HepG2 (cell line): ENCODE results near the gene ASXL1. TPM values are rescaled to one million over a fixed set of nuclear protein-coding genes. Genes with fewer than 3 reads are reported as not detected.
A peak's percentile ranks its signal among the peaks of the same experiment; 100 is the strongest.

Experiments
- DMTF1 ChIP-seq: sonication (generic); formaldehyde crosslinking; IDR thresholded peaks from 2 replicates; pipeline ENCODE4 v1.4.0; 2020; ENCODE audit warnings: mild to moderate bottlenecking, missing genetic modification reagents
- DPF2 ChIP-seq: sonication (generic); formaldehyde crosslinking; IDR thresholded peaks from 2 replicates; pipeline ENCODE4 v1.4.0; 2020; ENCODE audit warnings: mild to moderate bottlenecking, low read depth, missing genetic modification reagents, borderline replicate concordance
- MTF2 ChIP-seq: sonication (generic); formaldehyde crosslinking; IDR thresholded peaks from 2 replicates; pipeline ENCODE4 v1.5.0; 2020; ENCODE audit warnings: missing genetic modification reagents, borderline replicate concordance
- NCOA1 ChIP-seq: sonication (generic); formaldehyde crosslinking; IDR thresholded peaks from 2 replicates; pipeline ENCODE4 v1.9.0; 2021; ENCODE audit warnings: missing genetic modification reagents
- NCOA2 ChIP-seq: sonication (generic); formaldehyde crosslinking; IDR thresholded peaks from 2 replicates; pipeline ENCODE4 v1.8.0; 2022; ENCODE audit warnings: inconsistent platforms
- NFE2L2 ChIP-seq: fragments of 150-350 bp; IDR thresholded peaks from 2 replicates; pipeline ENCODE4 v1.6.1; 2014; ENCODE audit warnings: low read length
- PAXIP1 ChIP-seq: sonication (generic); formaldehyde crosslinking; conservative IDR thresholded peaks from 2 replicates; pipeline ENCODE4 v1.4.0; 2020; ENCODE audit warnings: mild to moderate bottlenecking, missing genetic modification reagents, moderate library complexity
- POGK ChIP-seq: sonication (generic); formaldehyde crosslinking; conservative IDR thresholded peaks from 2 replicates; pipeline ENCODE4 v1.8.0; 2022; ENCODE audit warnings: mild to moderate bottlenecking, moderate library complexity, missing genetic modification reagents
- TFDP2 ChIP-seq: sonication (generic); formaldehyde crosslinking; IDR thresholded peaks from 2 replicates; pipeline ENCODE4 v1.4.0; 2020; ENCODE audit warnings: missing genetic modification reagents
- TRAFD1 ChIP-seq: sonication (generic); formaldehyde crosslinking; IDR thresholded peaks from 2 replicates; pipeline ENCODE4 v1.5.1; 2020; ENCODE audit warnings: missing genetic modification reagents, mild to moderate bottlenecking, borderline replicate concordance
- ZBTB34 ChIP-seq: sonication (generic); formaldehyde crosslinking; IDR thresholded peaks from 2 replicates; pipeline ENCODE4 v1.8.0; 2022; ENCODE audit warnings: mild to moderate bottlenecking, missing genetic modification reagents
- ZKSCAN8 ChIP-seq: IDR thresholded peaks from 2 replicates; pipeline ENCODE4 v1.6.1; 2016; ENCODE audit warnings: borderline replicate concordance, missing genetic modification reagents, missing compliant biosample characterization
- ZNF570 ChIP-seq: sonication (generic); formaldehyde crosslinking; IDR thresholded peaks from 2 replicates; pipeline ENCODE4 v1.4.0; 2020; ENCODE audit warnings: mild to moderate bottlenecking, missing genetic modification reagents, borderline replicate concordance
- ZNF577 ChIP-seq: sonication (generic); formaldehyde crosslinking; IDR thresholded peaks from 2 replicates; pipeline ENCODE4 v1.4.0; 2020; ENCODE audit warnings: mild to moderate bottlenecking, low read depth, missing genetic modification reagents, borderline replicate concordance
- ZNF883 ChIP-seq: sonication (generic); formaldehyde crosslinking; IDR thresholded peaks from 2 replicates; pipeline ENCODE4 v1.5.1; 2020; ENCODE audit warnings: mild to moderate bottlenecking, missing genetic modification reagents; ENCODE audit errors: not compliant biosample characterization
- polyA plus RNA-seq, 8 experiments: library from polyadenylated mRNA; depleted of rRNA in 3 of 8; stranded (reverse) in 7 of 8; unstranded in 1 of 8; fragments of >200 nt; fragmentation: Illumina TruSeq in 4 of 8; extraction: Trizol in 4 of 8; gene quantifications; 2 replicates each; pipeline versions ENCODE4 v1.2.1 to v1.2.3, GENCODE V29; 2011 to 2016; ENCODE audit warnings: low read depth in 4 of 8, missing spikeins in 1 of 8, mixed read lengths in 1 of 8; ENCODE audit not compliant: insufficient read depth in 1 of 8
- total RNA-seq, 5 experiments: library from RNA; depleted of rRNA; stranded (reverse); fragments of >200 nt; fragmentation: Illumina TruSeq; extraction: Trizol; gene quantifications; 2 replicates each; pipeline ENCODE4 v1.2.3, GENCODE V29; 2016; ENCODE audit warnings: low read depth in 1 of 5

ASXL1 gene
- total and polyA plus RNA-seq, 2 of the 13 experiments (the other 11 are each of a cell fraction or from before 2014, with no cell fraction given), result 62.1 to 74.8 TPM

- TF ChIP-seq PAXIP1 (CRISPR knock-in tag), result no peak
- TF ChIP-seq ZNF577 (CRISPR knock-in tag), result no peak
- TF ChIP-seq ZBTB34 (CRISPR knock-in tag), result no peak
- no peak for TF ChIP-seq TRAFD1 (CRISPR knock-in tag)
- TF ChIP-seq NCOA2 (CRISPR knock-in tag), result 0 out of 2 replicates have a peak, but pooled peaks have one; percentile 5
- TF ChIP-seq ZKSCAN8 (CRISPR knock-in tag), result no peak
- no peak for TF ChIP-seq ZNF570 (CRISPR knock-in tag)
- TF ChIP-seq ZNF883, result no peak
- no peak for TF ChIP-seq DMTF1 (CRISPR knock-in tag)
- no peak for TF ChIP-seq NCOA1
- no peak; the same call in 1 of the 2 replicates for TF ChIP-seq TFDP2 (CRISPR knock-in tag)
- TF ChIP-seq DPF2 (CRISPR knock-in tag), result no peak
- TF ChIP-seq POGK (CRISPR knock-in tag), result 0 out of 2 replicates have a peak, but pooled peaks have one; percentile 57
- TF ChIP-seq MTF2 (CRISPR knock-in tag), result no peak
- no peak for TF ChIP-seq NFE2L2
Observed at GRCh38 chr20:32484225-32484957, 126.3 kb downstream of the ASXL1 start (continued).
